A673 (cell line): ENCODE data around the gene CIAO2A. TPM values are rescaled to one million over a fixed set of nuclear protein-coding genes. Genes with fewer than 3 reads are reported as not detected.

Experiments
- BruUV-seq: library from RNA; stranded (reverse); fragments of 400-500 nt; replicated peaks from 2 replicates; lab custom pipeline; 2021; lab: Mats Ljungman, UMichigan
- CTCF ChIA-PET: fragments of 300-600 bp; sonication (Branson Sonifier 250); formaldehyde crosslinking; loops from one replicate; lab custom pipeline; 2022; ENCODE audit warnings: antibody characterized with exemption; lab: Charles Lee
- POLR2A ChIA-PET: fragments of 300-600 bp; sonication (Branson Sonifier 250); formaldehyde crosslinking; loops from one replicate; lab custom pipeline; 2022; ENCODE audit warnings: antibody characterized with exemption; ENCODE audit not compliant: low non-redundant PET; lab: Charles Lee
- DNase-seq: peaks from one replicate; pipeline ENCODE4 v3.0.0-alpha.2; 2015; ENCODE audit warnings: low spot score
- H3K27ac ChIP-seq: fragments of 200-600 bp; sonication (generic); 2 replicates; pipeline ENCODE4 v1.5.1; 2016; ENCODE audit warnings: mixed run types, low read depth, mild to moderate bottlenecking, mixed read lengths, antibody characterized with exemption, low read length; ENCODE audit not compliant: poor library complexity, severe bottlenecking
- H3K27me3 ChIP-seq: fragments of 200-600 bp; sonication (generic); replicated peaks from 2 replicates; pipeline ENCODE4 v1.6.1; 2017; ENCODE audit warnings: mixed run types, low read depth, mild to moderate bottlenecking, mixed read lengths, antibody characterized with exemption, low read length; ENCODE audit not compliant: insufficient read depth, poor library complexity
- H3K36me3 ChIP-seq: fragments of 200-600 bp; sonication (generic); 2 replicates; pipeline ENCODE4 v1.6.1; 2016; ENCODE audit warnings: mixed run types, mild to moderate bottlenecking, mixed read lengths, antibody characterized with exemption, low read length; ENCODE audit not compliant: insufficient read depth, poor library complexity, severe bottlenecking
- H3K4me1 ChIP-seq: fragments of 200-600 bp; sonication (generic); 2 replicates; pipeline ENCODE4 v1.6.1; 2017; ENCODE audit warnings: mixed run types, mild to moderate bottlenecking, mixed read lengths, antibody characterized with exemption, low read length; ENCODE audit not compliant: insufficient read depth, poor library complexity, severe bottlenecking
- H3K4me3 ChIP-seq: fragments of 200-600 bp; sonication (generic); 2 replicates; pipeline ENCODE4 v1.5.1; 2016; ENCODE audit warnings: low read depth, mixed run types, mild to moderate bottlenecking, mixed read lengths, low read length; ENCODE audit not compliant: poor library complexity, severe bottlenecking
- H3K9me3 ChIP-seq: fragments of 200-600 bp; sonication (generic); 2 replicates; pipeline ENCODE4 v1.6.1; 2016; ENCODE audit warnings: mixed run types, low read depth, mild to moderate bottlenecking, mixed read lengths, antibody characterized with exemption, low read length; ENCODE audit not compliant: poor library complexity, severe bottlenecking
- EZH2 ChIP-seq: fragments of 200-600 bp; sonication (generic); IDR thresholded peaks from 2 replicates; pipeline ENCODE4 v1.6.1; 2017; ENCODE audit warnings: borderline replicate concordance, low read depth, mild to moderate bottlenecking, mixed read lengths, antibody characterized with exemption, low read length; ENCODE audit not compliant: poor library complexity, severe bottlenecking
- intact Hi-C: fragments of 100-400 bp; cut with micrococcal nuclease; formaldehyde crosslinking; loops from one replicate; pipeline ENCODE4 v1.10.0; 2022; ENCODE audit not compliant: unreplicated experiment
- total RNA-seq: library from RNA; stranded (reverse); gene quantifications from 2 replicates; pipeline ENCODE4 v1.2.3, GENCODE V29; 2021
- TF ChIP-seq, protein P1 (sequence below): fragments of 300-800, 200-600 bp; sonication (generic); conservative IDR thresholded peaks from 2 replicates; pipeline ENCODE4 v1.5.1; 2017; ENCODE audit warnings: low read depth, mild to moderate bottlenecking, antibody characterized with exemption, low read length, moderate library complexity, mixed read lengths

Gene CIAO2A
- total RNA-seq, 1 experiment from 2014 or later, result 75.6 TPM

DNA sequence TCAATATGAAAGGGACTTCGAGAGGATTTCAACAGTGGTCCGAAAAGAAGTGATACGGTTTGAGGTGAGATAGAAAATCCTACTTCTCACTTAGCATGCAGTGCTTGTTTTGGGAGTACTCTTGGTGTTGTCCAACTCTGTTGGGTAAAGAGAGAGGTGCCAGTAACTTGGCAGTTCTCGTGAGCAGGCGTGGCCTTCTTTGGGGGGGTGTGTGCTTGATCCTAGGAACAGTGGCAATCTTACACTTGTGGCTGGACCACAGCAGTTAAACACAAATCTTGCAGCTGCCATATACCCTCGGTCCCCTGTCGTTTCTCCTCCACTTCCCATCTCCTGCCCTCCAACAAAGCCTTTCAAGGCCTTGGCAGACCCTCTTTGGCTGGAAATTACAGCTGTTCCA, 42.7 kb upstream of the CIAO2A start:
- H3K9me3 ChIP-seq, result no peaks in the 10 kb centered on the region
- no peaks in the 10 kb centered on the region for H3K4me1 ChIP-seq
- H3K27ac ChIP-seq, result no peak overlapping the region
- no peak for TF ChIP-seq EZH2
- TF ChIP-seq, protein P1, sequence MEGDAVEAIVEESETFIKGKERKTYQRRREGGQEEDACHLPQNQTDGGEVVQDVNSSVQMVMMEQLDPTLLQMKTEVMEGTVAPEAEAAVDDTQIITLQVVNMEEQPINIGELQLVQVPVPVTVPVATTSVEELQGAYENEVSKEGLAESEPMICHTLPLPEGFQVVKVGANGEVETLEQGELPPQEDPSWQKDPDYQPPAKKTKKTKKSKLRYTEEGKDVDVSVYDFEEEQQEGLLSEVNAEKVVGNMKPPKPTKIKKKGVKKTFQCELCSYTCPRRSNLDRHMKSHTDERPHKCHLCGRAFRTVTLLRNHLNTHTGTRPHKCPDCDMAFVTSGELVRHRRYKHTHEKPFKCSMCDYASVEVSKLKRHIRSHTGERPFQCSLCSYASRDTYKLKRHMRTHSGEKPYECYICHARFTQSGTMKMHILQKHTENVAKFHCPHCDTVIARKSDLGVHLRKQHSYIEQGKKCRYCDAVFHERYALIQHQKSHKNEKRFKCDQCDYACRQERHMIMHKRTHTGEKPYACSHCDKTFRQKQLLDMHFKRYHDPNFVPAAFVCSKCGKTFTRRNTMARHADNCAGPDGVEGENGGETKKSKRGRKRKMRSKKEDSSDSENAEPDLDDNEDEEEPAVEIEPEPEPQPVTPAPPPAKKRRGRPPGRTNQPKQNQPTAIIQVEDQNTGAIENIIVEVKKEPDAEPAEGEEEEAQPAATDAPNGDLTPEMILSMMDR, result no peak
- CTCF ChIA-PET, result no interaction called here
- DNase-seq, result no peak
- POLR2A ChIA-PET, result no interaction called here
- H3K36me3 ChIP-seq, result peaks cover 54% of the 10 kb centered on the region
- intact Hi-C loops, result no loop called here
- H3K4me3 ChIP-seq, result no peak overlapping the region
- BruUV-seq, result no TSS peak
- no peaks in the 10 kb centered on the region for H3K27me3 ChIP-seq

DNA sequence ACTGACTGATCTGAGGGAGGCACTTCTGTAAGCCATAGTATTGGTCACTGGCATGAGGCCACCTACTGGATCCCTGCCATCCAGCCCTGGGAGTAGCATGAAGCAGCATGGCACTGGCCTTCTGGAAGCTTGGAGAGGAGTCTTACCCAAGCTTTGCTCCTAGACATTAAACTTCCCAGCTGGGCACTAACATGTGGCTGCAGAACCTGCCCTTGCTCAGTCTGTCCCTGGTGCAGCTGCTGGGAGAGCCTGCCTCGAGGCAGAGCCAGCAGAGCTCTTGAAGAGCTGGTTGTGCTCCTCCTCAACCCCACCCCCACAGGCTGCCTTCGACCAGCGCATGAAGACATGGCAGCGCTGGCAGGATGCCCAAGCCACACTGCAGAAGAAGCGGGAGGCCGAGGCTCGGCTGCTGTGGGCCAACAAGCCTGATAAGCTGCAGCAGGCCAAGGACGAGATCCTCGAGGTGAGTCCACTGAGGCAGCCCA, 40.7 kb upstream of the CIAO2A start:
- Histone ChIP-seq H3K9me3 (no peaks in the 10 kb centered on the region), H3K27me3 (no peaks in the 10 kb centered on the region), H3K4me3 (no peak overlapping the region), H3K27ac (peak overlapping the region; percentile 30), H3K4me1 (no peaks in the 10 kb centered on the region), H3K36me3 (peaks cover 69% of the 10 kb centered on the region)
- ChIA-PET CTCF (no interaction called here), POLR2A (no interaction called here)
- BruUV-seq, result no TSS peak
- DNase-seq, result no peak
- intact Hi-C loops, result no loop called here
- TF ChIP-seq EZH2, result no peak
- TF ChIP-seq, protein P1, result no peak

DNA sequence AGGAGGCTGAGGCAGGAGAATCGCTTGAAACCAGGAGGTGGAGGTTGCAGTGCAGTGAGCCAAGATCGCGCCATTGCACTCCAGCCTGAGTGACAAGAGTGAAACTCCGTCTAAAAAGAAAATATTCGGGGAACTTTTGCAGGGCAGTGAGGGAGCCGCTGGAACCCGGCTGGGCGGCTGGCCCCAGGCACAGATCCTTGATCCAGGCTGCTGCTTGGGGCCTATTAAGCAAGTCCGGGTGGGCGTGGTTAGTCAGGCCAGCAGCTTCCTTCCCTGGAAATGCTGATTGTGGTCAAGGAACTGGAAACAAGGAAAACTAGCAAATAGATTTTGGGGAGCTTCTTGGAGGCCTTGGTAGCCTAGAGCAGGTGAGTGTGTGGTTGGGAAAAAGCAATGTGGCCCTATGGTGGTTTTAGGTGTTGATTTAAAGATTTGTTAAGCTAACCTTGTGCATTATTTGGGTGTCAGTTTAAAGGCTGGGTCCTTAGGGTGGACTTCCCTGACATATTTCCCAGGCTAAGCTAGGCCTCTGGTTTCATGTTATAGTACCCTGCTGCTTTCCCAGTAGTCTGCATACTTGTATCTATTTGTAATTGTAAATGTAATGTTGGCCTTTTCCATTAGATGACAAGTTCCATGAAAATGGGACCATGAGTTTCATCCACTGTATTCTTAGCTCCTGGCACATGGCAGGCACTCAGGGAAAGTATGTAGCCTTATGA, 40.1 kb upstream of the CIAO2A start:
- TF ChIP-seq, protein P1, result no peak
- no peak for TF ChIP-seq EZH2
- no peaks in the 10 kb centered on the region for H3K27me3 ChIP-seq
- DNase-seq, result no peak
- BruUV-seq, result no TSS peak
- POLR2A ChIA-PET, result no interaction called here
- CTCF ChIA-PET, result no interaction called here
- no peak overlapping the region for H3K4me3 ChIP-seq
- H3K4me1 ChIP-seq, result no peaks in the 10 kb centered on the region
- H3K36me3 ChIP-seq, result peaks cover 73% of the 10 kb centered on the region
- no peaks in the 10 kb centered on the region for H3K9me3 ChIP-seq
- peak overlapping the region; percentile 30 for H3K27ac ChIP-seq
- intact Hi-C loops, result no loop called here
